Tibial nerve (tissue), 4 donors: ENCODE measurements around the gene ZNF827. TPM values are rescaled to one million over a fixed set of nuclear protein-coding genes. Genes with fewer than 3 reads are reported as not detected.

Source experiments
- DNase-seq, 2 donors: peaks; one replicate each; pipeline ENCODE4 v3.0.0-alpha.2; 2019; ENCODE audit warnings: low spot score in 2 of 2
- H3K27ac ChIP-seq, 4 donors: fragments of 200-600 bp; sonication (generic) in 3 of 4; one replicate each; pipeline ENCODE4 v1.5.1; 2017 to 2019; ENCODE audit warnings: mild to moderate bottlenecking in 1 of 4
- H3K27me3 ChIP-seq, 2 donors: fragments of 200-600 bp; sonication (generic) in 1 of 2; one replicate each; pipeline versions ENCODE4 v1.5.1 to v1.6.0; 2017 to 2019
- H3K36me3 ChIP-seq, 3 donors: fragments of 200-600 bp; sonication (generic); one replicate each; pipeline ENCODE4 v1.5.1; 2018 to 2019
- H3K4me1 ChIP-seq, 4 donors: fragments of 200-600 bp; sonication (generic) in 3 of 4; one replicate each; pipeline ENCODE4 v1.5.1; 2017 to 2019
- H3K4me3 ChIP-seq, 4 donors: fragments of 200-600 bp; sonication (generic) in 3 of 4; one replicate each; pipeline ENCODE4 v1.5.1; 2017 to 2019; ENCODE audit warnings: mild to moderate bottlenecking in 1 of 4, moderate library complexity in 1 of 4
- H3K9me3 ChIP-seq, 4 donors: fragments of 200-600 bp; sonication (generic) in 3 of 4; one replicate each; pipeline ENCODE4 v1.5.1; 2017 to 2019
- EP300 ChIP-seq, 2 donors: sonication (generic); formaldehyde crosslinking; IDR thresholded peaks; one replicate each; pipeline ENCODE4 v1.6.1; 2017; ENCODE audit warnings: antibody characterized with exemption in 2 of 2, mild to moderate bottlenecking in 1 of 2
- POLR2A ChIP-seq, 2 donors: fragments of 450-650 bp; IDR thresholded peaks; one replicate each; pipeline ENCODE4 v1.6.1; 2017; ENCODE audit warnings: antibody characterized with exemption in 2 of 2, mild to moderate bottlenecking in 2 of 2, moderate library complexity in 2 of 2
- WGBS, 2 donors: methylation state at CpG; one replicate each; pipeline ENCODE4 v1.1.5; 2018; 5-methylcytosine and 5-hydroxymethylcytosine counted together
- total RNA-seq, 4 donors: library from RNA; depleted of rRNA; stranded (reverse); fragments of >200 nt; gene quantifications; one replicate each; pipeline ENCODE4 v1.1.0, GENCODE V29; 2016
- TF ChIP-seq, protein P1 (sequence below), 5 experiments: fragments of 200-600 bp in 3 of 5; fragments of 450-650 bp in 2 of 5; sonication (generic) in 3 of 5; IDR thresholded peaks; one replicate each; pipeline ENCODE4 v1.5.1; 2016 to 2019; ENCODE audit warnings: antibody characterized with exemption in 5 of 5, mild to moderate bottlenecking in 3 of 5, moderate library complexity in 2 of 5

Gene ZNF827
- total RNA-seq, 4 donors from 2014 or later = 3.7 to 10.0 (median 6.4) TPM

GRCh38 chr4:145819853-145820181, 118.8 kb downstream of the ZNF827 start:
- no peaks in the 10 kb centered on the region for H3K36me3 ChIP-seq
- 79 to 87% methylated on average over 5 of the region's 5 CpGs for WGBS, 2 donors
- no peaks in the 10 kb centered on the region for H3K9me3 ChIP-seq
- DNase-seq = no peak
- H3K27ac ChIP-seq = no peak overlapping the region
- no peaks in the 10 kb centered on the region for H3K27me3 ChIP-seq
- H3K4me3 ChIP-seq = no peak overlapping the region
- no peaks in the 10 kb centered on the region for H3K4me1 ChIP-seq
- TF ChIP-seq EP300 (IDR thresholded peaks at IDR 0.05) (no peak), POLR2A (IDR thresholded peaks at IDR 0.05) (no peak)
- TF ChIP-seq, protein P1, sequence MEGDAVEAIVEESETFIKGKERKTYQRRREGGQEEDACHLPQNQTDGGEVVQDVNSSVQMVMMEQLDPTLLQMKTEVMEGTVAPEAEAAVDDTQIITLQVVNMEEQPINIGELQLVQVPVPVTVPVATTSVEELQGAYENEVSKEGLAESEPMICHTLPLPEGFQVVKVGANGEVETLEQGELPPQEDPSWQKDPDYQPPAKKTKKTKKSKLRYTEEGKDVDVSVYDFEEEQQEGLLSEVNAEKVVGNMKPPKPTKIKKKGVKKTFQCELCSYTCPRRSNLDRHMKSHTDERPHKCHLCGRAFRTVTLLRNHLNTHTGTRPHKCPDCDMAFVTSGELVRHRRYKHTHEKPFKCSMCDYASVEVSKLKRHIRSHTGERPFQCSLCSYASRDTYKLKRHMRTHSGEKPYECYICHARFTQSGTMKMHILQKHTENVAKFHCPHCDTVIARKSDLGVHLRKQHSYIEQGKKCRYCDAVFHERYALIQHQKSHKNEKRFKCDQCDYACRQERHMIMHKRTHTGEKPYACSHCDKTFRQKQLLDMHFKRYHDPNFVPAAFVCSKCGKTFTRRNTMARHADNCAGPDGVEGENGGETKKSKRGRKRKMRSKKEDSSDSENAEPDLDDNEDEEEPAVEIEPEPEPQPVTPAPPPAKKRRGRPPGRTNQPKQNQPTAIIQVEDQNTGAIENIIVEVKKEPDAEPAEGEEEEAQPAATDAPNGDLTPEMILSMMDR (IDR thresholded peaks at IDR 0.05) = no peak

- TF ChIP-seq EP300 (IDR thresholded peaks at IDR 0.05) = no peak
- TF ChIP-seq POLR2A (IDR thresholded peaks at IDR 0.05) = no peak
- TF ChIP-seq, protein P1 (IDR thresholded peaks at IDR 0.05) = no peak
- Histone ChIP-seq H3K27me3 (no peaks in the 10 kb centered on the region), H3K4me1 (no peaks in the 10 kb centered on the region), H3K27ac (no peak overlapping the region), H3K9me3 (no peaks in the 10 kb centered on the region), H3K4me3 (no peak overlapping the region), H3K36me3 (no peaks in the 10 kb centered on the region)
- DNase-seq = no peak
- 67 to 73% methylated on average over 10 of the region's 10 CpGs for WGBS, 2 donors
Observed at GRCh38 chr4:145819101-145819852, 119.3 kb downstream of the ZNF827 start.

- no peaks in the 10 kb centered on the region for H3K4me1 ChIP-seq
- H3K27me3 ChIP-seq = no peaks in the 10 kb centered on the region
- H3K4me3 ChIP-seq = no peak overlapping the region
- no peak overlapping the region for H3K27ac ChIP-seq
- H3K36me3 ChIP-seq = no peaks in the 10 kb centered on the region
- TF ChIP-seq POLR2A (IDR thresholded peaks at IDR 0.05) (no peak), EP300 (IDR thresholded peaks at IDR 0.05) (no peak)
- TF ChIP-seq, protein P1 (IDR thresholded peaks at IDR 0.05) = no peak
- H3K9me3 ChIP-seq = no peaks in the 10 kb centered on the region
- 91 to 95% methylated on average over 2 of the region's 2 CpGs for WGBS, 2 donors
- DNase-seq = no peak
Observed at GRCh38 chr4:145818011-145818410, 120.6 kb downstream of the ZNF827 start.

DNA sequence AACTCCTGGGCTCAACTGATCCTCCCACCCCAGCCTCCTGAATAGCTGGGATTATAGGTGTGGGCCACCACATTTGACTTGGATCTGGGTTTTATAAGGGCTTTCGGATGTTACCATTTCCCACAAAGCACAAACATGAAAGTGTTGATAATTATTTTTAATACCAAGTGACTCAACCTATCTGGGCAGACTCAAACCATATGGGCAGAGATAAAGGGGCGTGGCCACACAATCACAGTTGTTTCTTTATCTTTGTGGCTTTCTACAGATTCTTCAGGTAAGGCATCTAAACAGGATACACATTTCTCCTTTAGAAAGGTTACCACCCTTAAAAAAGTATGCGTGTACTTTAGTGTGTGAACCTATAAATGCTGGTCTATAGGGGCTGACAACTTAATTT, 122.5 kb downstream of the ZNF827 start:
- TF ChIP-seq, protein P1 (IDR thresholded peaks at IDR 0.05) = no peak
- no peak for TF ChIP-seq EP300 (IDR thresholded peaks at IDR 0.05)
- TF ChIP-seq POLR2A (IDR thresholded peaks at IDR 0.05) = no peak
- H3K9me3 ChIP-seq = no peaks in the 10 kb centered on the region
- H3K4me3 ChIP-seq = no peak overlapping the region
- no peaks in the 10 kb centered on the region for H3K27me3 ChIP-seq
- H3K4me1 ChIP-seq = no peaks in the 10 kb centered on the region
- no peaks in the 10 kb centered on the region for H3K36me3 ChIP-seq
- no peak for DNase-seq
- WGBS, 2 donors = 95 to 97% methylated on average over 3 of the region's 3 CpGs
- no peak overlapping the region for H3K27ac ChIP-seq

GRCh38 chr4:145815626-145816025, 123.0 kb downstream of the ZNF827 start:
- H3K4me3 ChIP-seq = no peak overlapping the region
- H3K9me3 ChIP-seq = no peaks in the 10 kb centered on the region
- 43 to 52% methylated on average over 1 of the region's 1 CpG for WGBS, 2 donors
- TF ChIP-seq, protein P1 (IDR thresholded peaks at IDR 0.05) = no peak
- no peak for TF ChIP-seq POLR2A (IDR thresholded peaks at IDR 0.05)
- no peak for TF ChIP-seq EP300 (IDR thresholded peaks at IDR 0.05)
- no peaks in the 10 kb centered on the region for H3K27me3 ChIP-seq
- H3K4me1 ChIP-seq = no peaks in the 10 kb centered on the region
- no peaks in the 10 kb centered on the region for H3K36me3 ChIP-seq
- no peak overlapping the region for H3K27ac ChIP-seq
- DNase-seq = no peak
